Type B pancreatic cell (in vitro differentiated cells): ENCODE data around the gene ANKS3. TPM values are rescaled to one million over a fixed set of nuclear protein-coding genes. Genes with fewer than 3 reads are reported as not detected.

Experiments
- DNase-seq: peaks from one replicate; pipeline ENCODE4 v3.0.0; 2021; ENCODE audit warnings: mixed read lengths; ENCODE audit not compliant: unreplicated experiment; ENCODE audit errors: extremely low spot score
- H3K27ac Mint-ChIP-seq: 2 replicates; pipeline ENCODE4 v1.8.0; 2021; ENCODE audit warnings: mild to moderate bottlenecking, mixed read lengths
- H3K27me3 Mint-ChIP-seq: 2 replicates; pipeline ENCODE4 v1.8.0; 2021; ENCODE audit warnings: mixed read lengths
- H3K36me3 Mint-ChIP-seq: 2 replicates; pipeline ENCODE4 v1.8.0; 2021; ENCODE audit warnings: mixed read lengths
- H3K4me1 Mint-ChIP-seq: one replicate; pipeline ENCODE4 v1.8.0; 2021; ENCODE audit warnings: mixed read lengths; ENCODE audit not compliant: unreplicated experiment
- H3K4me3 Mint-ChIP-seq: 2 replicates; pipeline ENCODE4 v1.8.0; 2021; ENCODE audit warnings: mild to moderate bottlenecking, mixed read lengths
- H3K9me3 Mint-ChIP-seq: 2 replicates; pipeline ENCODE4 v1.8.0; 2021; ENCODE audit warnings: mixed read lengths
- CTCF ChIP-seq: fragments of 200-600 bp; sonication (generic); conservative IDR thresholded peaks from 2 replicates; pipeline ENCODE4 v1.5.0; 2021; ENCODE audit warnings: antibody characterized with exemption, mild to moderate bottlenecking
- total RNA-seq: library from RNA; stranded (reverse); gene quantifications from 2 replicates; pipeline ENCODE4 v1.2.1, GENCODE V29; 2021; ENCODE audit warnings: low replicate concordance

Gene ANKS3
- total RNA-seq, 1 donor from 2014 or later: 36.7 TPM

GRCh38 chr16:4737545-4737944 lies 3.5 kb upstream of the ANKS3 start:
- no peak for TF ChIP-seq CTCF
- no peaks in the 10 kb centered on the region for H3K9me3 Mint-ChIP-seq
- no peak for DNase-seq
- peaks cover 8% of the 10 kb centered on the region for H3K4me1 Mint-ChIP-seq
- H3K36me3 Mint-ChIP-seq: no peaks in the 10 kb centered on the region
- H3K27me3 Mint-ChIP-seq: peaks cover 4% of the 10 kb centered on the region
- H3K4me3 Mint-ChIP-seq: no peak overlapping the region
- no peak overlapping the region for H3K27ac Mint-ChIP-seq

GRCh38 chr16:4736546-4736945 lies 2.5 kb upstream of the ANKS3 start:
- TF ChIP-seq CTCF: no peak
- H3K27me3 Mint-ChIP-seq: peaks cover 4% of the 10 kb centered on the region
- no peaks in the 10 kb centered on the region for H3K36me3 Mint-ChIP-seq
- DNase-seq: no peak
- H3K27ac Mint-ChIP-seq: no peak overlapping the region
- peaks cover 8% of the 10 kb centered on the region for H3K4me1 Mint-ChIP-seq
- peak overlapping the region; percentile 14 for H3K4me3 Mint-ChIP-seq
- H3K9me3 Mint-ChIP-seq: no peaks in the 10 kb centered on the region

- TF ChIP-seq CTCF: no peak
- H3K27me3 Mint-ChIP-seq: peaks cover 4% of the 10 kb centered on the region
- H3K36me3 Mint-ChIP-seq: no peaks in the 10 kb centered on the region
- H3K4me1 Mint-ChIP-seq: peaks cover 8% of the 10 kb centered on the region
- H3K9me3 Mint-ChIP-seq: no peaks in the 10 kb centered on the region
- H3K27ac Mint-ChIP-seq: peak overlapping the region; percentile 97
- H3K4me3 Mint-ChIP-seq: peak overlapping the region; percentile 97
- DNase-seq: peak; percentile 93
These were observed 862 bp upstream of the ANKS3 start for GRCh38 chr16:4734730-4735535.

GRCh38 chr16:4733747-4734062 lies 366 bp downstream of the ANKS3 start:
- Mint-ChIP-seq H3K27me3 (peaks cover 4% of the 10 kb centered on the region), H3K36me3 (no peaks in the 10 kb centered on the region), H3K4me3 (peak overlapping the region; percentile 97), H3K27ac (peak overlapping the region; percentile 97), H3K4me1 (peaks cover 8% of the 10 kb centered on the region), H3K9me3 (no peaks in the 10 kb centered on the region)
- no peak for DNase-seq
- TF ChIP-seq CTCF: no peak

- peak overlapping the region; percentile 97 for H3K4me3 Mint-ChIP-seq
- no peaks in the 10 kb centered on the region for H3K36me3 Mint-ChIP-seq
- no peaks in the 10 kb centered on the region for H3K9me3 Mint-ChIP-seq
- DNase-seq: no peak
- no peak for TF ChIP-seq CTCF
- peaks cover 4% of the 10 kb centered on the region for H3K27me3 Mint-ChIP-seq
- peaks cover 8% of the 10 kb centered on the region for H3K4me1 Mint-ChIP-seq
- H3K27ac Mint-ChIP-seq: peak overlapping the region; percentile 97
These were observed 794 bp downstream of the ANKS3 start for GRCh38 chr16:4733211-4733742.
